Measurements from ENCODE around the gene LLGL2. TPM values are rescaled to one million over a fixed set of nuclear protein-coding genes. Genes with fewer than 3 reads are reported as not detected.

LLGL2 gene
- total RNA-seq, 4 donors from 2014 or later = 57.3 to 96.0 (median 79.6) TPM

- DNase-seq (ENCODE audit: low spot score in 2 of 2) = no peak
- intact Hi-C loops (cut with DNase I; ENCODE audit: low total_unique reads) = no loop called here
- no peak for TF ChIP-seq POLR2A (IDR thresholded peaks at IDR 0.05)
- TF ChIP-seq, protein P1, sequence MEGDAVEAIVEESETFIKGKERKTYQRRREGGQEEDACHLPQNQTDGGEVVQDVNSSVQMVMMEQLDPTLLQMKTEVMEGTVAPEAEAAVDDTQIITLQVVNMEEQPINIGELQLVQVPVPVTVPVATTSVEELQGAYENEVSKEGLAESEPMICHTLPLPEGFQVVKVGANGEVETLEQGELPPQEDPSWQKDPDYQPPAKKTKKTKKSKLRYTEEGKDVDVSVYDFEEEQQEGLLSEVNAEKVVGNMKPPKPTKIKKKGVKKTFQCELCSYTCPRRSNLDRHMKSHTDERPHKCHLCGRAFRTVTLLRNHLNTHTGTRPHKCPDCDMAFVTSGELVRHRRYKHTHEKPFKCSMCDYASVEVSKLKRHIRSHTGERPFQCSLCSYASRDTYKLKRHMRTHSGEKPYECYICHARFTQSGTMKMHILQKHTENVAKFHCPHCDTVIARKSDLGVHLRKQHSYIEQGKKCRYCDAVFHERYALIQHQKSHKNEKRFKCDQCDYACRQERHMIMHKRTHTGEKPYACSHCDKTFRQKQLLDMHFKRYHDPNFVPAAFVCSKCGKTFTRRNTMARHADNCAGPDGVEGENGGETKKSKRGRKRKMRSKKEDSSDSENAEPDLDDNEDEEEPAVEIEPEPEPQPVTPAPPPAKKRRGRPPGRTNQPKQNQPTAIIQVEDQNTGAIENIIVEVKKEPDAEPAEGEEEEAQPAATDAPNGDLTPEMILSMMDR (IDR thresholded peaks at IDR 0.05) = no peak
- no peak overlapping the region for H3K4me3 ChIP-seq (ENCODE audit: low read depth, poor library complexity, severe bottlenecking)
- 85 to 95% methylated on average over 4 to 5 of the region's 6 CpGs for WGBS, 2 donors
Observed at GRCh38 chr17:75595920-75596313, 70.4 kb downstream of the LLGL2 start.

- H3K4me3 ChIP-seq (ENCODE audit: low read depth, poor library complexity, severe bottlenecking) = no peak overlapping the region
- 88 to 91% methylated on average over 12 to 15 of the region's 17 CpGs for WGBS, 2 donors
- intact Hi-C loops (cut with DNase I; ENCODE audit: low total_unique reads) = no loop called here
- no peak for DNase-seq (ENCODE audit: low spot score in 2 of 2)
- TF ChIP-seq POLR2A (IDR thresholded peaks at IDR 0.05) = no peak
- TF ChIP-seq, protein P1 (IDR thresholded peaks at IDR 0.05) = no peak
Observed at GRCh38 chr17:75596320-75597087, 71.0 kb downstream of the LLGL2 start.

GRCh38 chr17:75601057-75601987 lies 75.8 kb downstream of the LLGL2 start:
- 59 to 68% methylated on average over 25 to 28 of the region's 28 CpGs for WGBS, 2 donors
- intact Hi-C loops (cut with DNase I; ENCODE audit: low total_unique reads) = loop anchor here (5.0 kb wide), 1 partner anchor 51 kb away; no protein-coding TSS in a partner anchor
- no peak overlapping the region for H3K4me3 ChIP-seq (ENCODE audit: low read depth, poor library complexity, severe bottlenecking)
- peak in 1 of 2 donors; percentile 36 for DNase-seq (ENCODE audit: low spot score in 2 of 2)
- TF ChIP-seq POLR2A (IDR thresholded peaks at IDR 0.05) = no peak
- TF ChIP-seq, protein P1 (IDR thresholded peaks at IDR 0.05) = peak in 1 of 3 donors; percentile 25

DNA sequence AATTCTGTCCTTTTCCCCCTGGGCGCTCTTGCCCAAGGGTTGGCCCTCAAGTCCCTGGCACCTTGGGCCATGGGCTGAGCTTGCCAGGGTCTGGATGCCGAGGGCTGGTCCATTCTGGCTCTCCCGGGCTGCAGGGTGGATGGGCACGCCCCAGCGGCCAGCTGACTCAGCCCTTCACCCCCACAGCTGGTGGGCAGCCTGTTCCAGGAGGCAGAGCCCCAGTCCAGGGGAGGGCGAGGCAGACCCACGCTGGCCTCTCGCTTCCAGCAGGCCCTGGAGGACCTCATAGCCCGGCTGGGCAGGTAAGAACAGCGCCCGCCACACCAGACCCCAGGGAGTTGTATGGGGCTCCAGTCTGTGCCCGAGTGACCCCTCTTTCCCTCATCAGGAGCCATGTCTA lies 77.1 kb downstream of the LLGL2 start:
- H3K4me3 ChIP-seq (ENCODE audit: low read depth, poor library complexity, severe bottlenecking) = no peak overlapping the region
- TF ChIP-seq, protein P1 (IDR thresholded peaks at IDR 0.05) = no peak
- no peak for TF ChIP-seq POLR2A (IDR thresholded peaks at IDR 0.05)
- 89% methylated on average over 4 to 12 of the region's 12 CpGs for WGBS, 2 donors
- intact Hi-C loops (cut with DNase I; ENCODE audit: low total_unique reads) = loop anchor here (5.0 kb wide), 1 partner anchor 50 kb away; no protein-coding TSS in a partner anchor
- DNase-seq (ENCODE audit: low spot score in 2 of 2) = no peak

DNA sequence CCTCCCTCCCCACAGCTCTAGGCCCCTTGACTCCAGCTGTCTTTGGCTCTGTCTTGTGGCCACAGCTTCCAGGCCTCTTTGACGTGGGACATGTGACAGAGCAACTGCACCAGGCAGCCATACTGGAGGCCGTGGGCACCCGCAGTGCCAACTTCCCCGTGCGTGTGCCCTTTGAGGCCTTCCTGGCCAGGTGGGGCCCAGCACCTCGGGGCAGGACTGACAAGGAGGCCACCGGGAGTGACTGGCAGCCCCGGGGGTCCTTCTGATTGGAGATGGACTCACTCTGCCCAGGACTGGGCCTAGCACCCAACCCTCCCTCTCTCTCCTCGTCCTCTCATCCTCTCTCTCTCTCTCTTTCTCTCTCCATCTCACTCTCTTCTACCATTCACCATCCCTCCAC lies 77.6 kb downstream of the LLGL2 start:
- WGBS, 2 donors = 73 to 89% methylated on average over 9 of the region's 9 CpGs
- H3K4me3 ChIP-seq (ENCODE audit: low read depth, poor library complexity, severe bottlenecking) = no peak overlapping the region
- DNase-seq (ENCODE audit: low spot score in 2 of 2) = no peak
- intact Hi-C loops (cut with DNase I; ENCODE audit: low total_unique reads) = loop anchor here (5.0 kb wide), 1 partner anchor 49 kb away; no protein-coding TSS in a partner anchor
- no peak for TF ChIP-seq POLR2A (IDR thresholded peaks at IDR 0.05)
- TF ChIP-seq, protein P1 (IDR thresholded peaks at IDR 0.05) = no peak
